ENCODE data around the gene FLT4. TPM values are rescaled to one million over a fixed set of nuclear protein-coding genes. Genes with fewer than 3 reads are reported as not detected.

The FLT4 gene
- total and polyA plus RNA-seq, 9 of the 15 experiments (the other 6 are each of a cell fraction or from before 2014, with no cell fraction given), result 0.01 to 0.42 (median 0.14) TPM; not detected in 2

DNA sequence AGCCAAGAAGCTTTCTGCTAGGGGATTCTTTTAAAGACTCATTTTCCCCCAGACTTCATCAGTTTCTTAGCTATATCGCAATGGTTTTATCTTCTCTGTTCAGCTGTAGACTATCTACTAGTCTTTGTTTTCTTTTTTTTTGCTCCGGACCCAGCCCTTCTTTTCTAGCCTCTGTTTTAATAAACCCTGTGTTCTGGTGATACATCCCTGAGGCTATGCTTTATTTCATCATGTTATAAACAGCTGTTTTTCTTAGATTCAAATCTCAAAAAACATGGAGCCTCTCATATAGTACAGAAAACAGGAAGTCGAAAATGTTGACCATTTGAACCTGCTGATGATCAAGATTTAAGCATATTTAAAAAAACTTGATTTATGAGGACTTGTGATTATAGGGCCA, 95.9 kb downstream of the FLT4 start (continued):
- TF ChIP-seq, protein P1, sequence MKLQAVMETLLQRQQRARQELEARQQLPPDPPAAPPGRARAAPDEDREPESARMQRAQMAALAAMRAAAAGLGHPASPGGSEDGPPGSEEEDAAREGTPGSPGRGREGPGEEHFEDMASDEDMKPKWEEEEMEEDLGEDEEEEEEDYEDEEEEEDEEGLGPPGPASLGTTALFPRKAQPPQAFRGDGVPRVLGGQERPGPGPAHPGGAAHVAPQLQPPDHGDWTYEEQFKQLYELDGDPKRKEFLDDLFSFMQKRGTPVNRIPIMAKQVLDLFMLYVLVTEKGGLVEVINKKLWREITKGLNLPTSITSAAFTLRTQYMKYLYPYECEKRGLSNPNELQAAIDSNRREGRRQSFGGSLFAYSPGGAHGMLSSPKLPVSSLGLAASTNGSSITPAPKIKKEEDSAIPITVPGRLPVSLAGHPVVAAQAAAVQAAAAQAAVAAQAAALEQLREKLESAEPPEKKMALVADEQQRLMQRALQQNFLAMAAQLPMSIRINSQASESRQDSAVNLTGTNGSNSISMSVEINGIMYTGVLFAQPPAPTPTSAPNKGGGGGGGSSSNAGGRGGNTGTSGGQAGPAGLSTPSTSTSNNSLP (IDR thresholded peaks at IDR 0.05; ENCODE audit: borderline replicate concordance, low read depth, low read length), result no peak
- no peak for TF ChIP-seq ZMIZ1 (IDR thresholded peaks at IDR 0.05; ENCODE audit: low read depth in 2 of 2, low read length in 2 of 2)
- TF ChIP-seq HDAC2 (IDR thresholded peaks at IDR 0.05), result peak; percentile 63; the same call in 1 of the 2 replicates
- TF ChIP-seq CBX8 (IDR thresholded peaks at IDR 0.05; ENCODE audit: borderline replicate concordance, extremely low read depth, low read depth, low read length, poor library complexity, severe bottlenecking), result no peak
- no peak for TF ChIP-seq SRSF7 (optimal IDR thresholded peaks at IDR 0.05; ENCODE audit: low read depth, low read length)
- no peak for TF ChIP-seq ZNF239 (CRISPR knock-in tag; IDR thresholded peaks at IDR 0.05)
- no peak for TF ChIP-seq ZNF316 (IDR thresholded peaks at IDR 0.05)
- no peak for TF ChIP-seq KLF1 (tag; IDR thresholded peaks at IDR 0.05)
- no peak for TF ChIP-seq RNF2 (IDR thresholded peaks at IDR 0.05)
- TF ChIP-seq GTF2F1 (IDR thresholded peaks at IDR 0.05; ENCODE audit: low read depth, low read length), result no peak
- peak; percentile 67 for TF ChIP-seq ATF4 (CRISPR knock-in tag; IDR thresholded peaks at IDR 0.05)
- no peak for TF ChIP-seq POLR2H (tag; IDR thresholded peaks at IDR 0.05; ENCODE audit: low read depth)
- TF ChIP-seq, protein P2, sequence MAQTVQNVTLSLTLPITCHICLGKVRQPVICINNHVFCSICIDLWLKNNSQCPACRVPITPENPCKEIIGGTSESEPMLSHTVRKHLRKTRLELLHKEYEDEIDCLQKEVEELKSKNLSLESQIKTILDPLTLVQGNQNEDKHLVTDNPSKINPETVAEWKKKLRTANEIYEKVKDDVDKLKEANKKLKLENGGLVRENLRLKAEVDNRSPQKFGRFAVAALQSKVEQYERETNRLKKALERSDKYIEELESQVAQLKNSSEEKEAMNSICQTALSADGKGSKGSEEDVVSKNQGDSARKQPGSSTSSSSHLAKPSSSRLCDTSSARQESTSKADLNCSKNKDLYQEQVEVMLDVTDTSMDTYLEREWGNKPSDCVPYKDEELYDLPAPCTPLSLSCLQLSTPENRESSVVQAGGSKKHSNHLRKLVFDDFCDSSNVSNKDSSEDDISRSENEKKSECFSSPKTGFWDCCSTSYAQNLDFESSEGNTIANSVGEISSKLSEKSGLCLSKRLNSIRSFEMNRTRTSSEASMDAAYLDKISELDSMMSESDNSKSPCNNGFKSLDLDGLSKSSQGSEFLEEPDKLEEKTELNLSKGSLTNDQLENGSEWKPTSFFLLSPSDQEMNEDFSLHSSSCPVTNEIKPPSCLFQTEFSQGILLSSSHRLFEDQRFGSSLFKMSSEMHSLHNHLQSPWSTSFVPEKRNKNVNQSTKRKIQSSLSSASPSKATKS (CRISPR knock-in tag; IDR thresholded peaks at IDR 0.05), result no peak
- TF ChIP-seq ESRRA (IDR thresholded peaks at IDR 0.05; ENCODE audit: borderline replicate concordance, low read depth), result no peak
- TF ChIP-seq RBM22 (IDR thresholded peaks at IDR 0.05; ENCODE audit: low read depth, low read length, poor library complexity, severe bottlenecking), result no peak
- no peak for TF ChIP-seq TGIF2 (CRISPR knock-in tag; IDR thresholded peaks at IDR 0.05)
- no peak for TF ChIP-seq USF2 (CRISPR knock-in tag; IDR thresholded peaks at IDR 0.05)
- peak; percentile 44; the same call in 1 of the 2 replicates for TF ChIP-seq GATA2 (CRISPR knock-in tag; IDR thresholded peaks at IDR 0.05)
- TF ChIP-seq ZC3H8 (IDR thresholded peaks at IDR 0.05), result no peak
